HG03095 (cell line): ENCODE results near the gene SLC8A1.

Experiments used
- ATAC-seq: cut with Tn5 transposase; IDR thresholded peaks from one replicate; pipeline ENCODE4 v1.9.1; 2021; ENCODE audit warnings: moderate library complexity; ENCODE audit not compliant: unreplicated experiment

SLC8A1 gene

GRCh38 chr2:40451918-40452605 lies at the start of gene SLC8A1:
Gene SLC8A1, minus strand, starts transcription at chr2:40452090.
- no peak for ATAC-seq

- ATAC-seq: no peak
Observed at GRCh38 chr2:40499437-40499836, 47.5 kb upstream of the SLC8A1 start.

DNA sequence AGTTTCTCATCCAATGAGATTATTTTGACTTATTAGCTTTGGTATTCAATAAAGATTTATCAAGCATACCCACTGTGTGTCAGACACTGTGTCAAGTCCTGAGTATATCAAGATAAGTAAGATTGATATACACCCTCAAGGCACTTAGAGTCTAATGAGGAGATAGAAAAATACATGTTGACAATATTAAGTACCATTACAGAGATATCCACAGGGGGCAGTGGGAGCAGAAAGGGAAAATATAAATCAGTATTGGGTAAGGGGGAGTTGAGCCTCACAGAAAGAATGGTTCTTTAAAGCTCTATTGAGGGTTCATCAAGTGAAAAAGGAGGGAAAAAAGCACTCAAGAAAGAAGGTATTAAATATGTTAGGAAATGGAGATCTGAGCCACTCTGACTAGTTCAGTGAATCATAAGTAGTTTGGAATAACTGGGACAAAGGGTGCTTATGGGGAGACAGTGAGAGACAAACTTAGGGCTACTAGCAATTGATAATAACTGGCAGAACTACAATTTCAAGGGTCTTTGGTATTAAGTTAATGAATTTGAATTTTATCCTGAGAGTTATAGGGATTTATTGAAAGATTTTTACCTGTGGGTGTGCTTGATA lies 45.5 kb upstream of the SLC8A1 start:
- no peak for ATAC-seq

DNA sequence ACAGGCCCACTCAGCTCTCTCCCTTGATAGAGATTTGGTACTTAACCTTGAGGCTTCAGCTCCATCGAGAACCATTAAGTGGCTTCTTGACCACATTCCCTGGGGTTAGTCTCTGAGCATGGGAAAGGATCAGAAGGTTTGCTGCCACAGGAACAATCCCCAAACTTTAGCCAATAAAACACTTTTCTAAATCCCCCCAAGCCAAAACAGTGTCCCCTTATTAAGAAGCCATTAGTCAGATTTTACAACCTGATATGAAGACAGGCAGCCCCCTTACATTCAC lies 37.7 kb upstream of the SLC8A1 start:
- no peak for ATAC-seq

GRCh38 chr2:40488927-40489677 lies 37.2 kb upstream of the SLC8A1 start:
- ATAC-seq: no peak

- no peak for ATAC-seq
Observed at GRCh38 chr2:40488101-40488601, 36.3 kb upstream of the SLC8A1 start.

DNA sequence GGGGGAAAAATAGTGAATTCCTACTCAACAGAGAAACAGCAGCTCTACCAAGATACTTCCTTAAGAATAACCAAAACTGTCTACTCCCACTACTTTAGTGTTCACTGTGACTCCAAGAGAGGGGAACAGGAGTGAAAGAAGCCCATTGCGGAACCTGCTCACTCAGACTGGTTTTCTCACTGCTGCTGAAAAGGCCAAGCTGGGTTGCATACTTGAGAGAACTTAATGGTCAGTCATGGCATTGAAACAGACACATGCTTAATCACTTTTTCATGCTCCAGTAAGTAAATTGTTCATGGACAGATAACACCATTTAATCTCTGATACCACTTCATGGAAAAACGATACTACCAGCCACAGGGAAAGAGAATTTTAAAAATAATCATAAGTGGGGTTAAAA lies 35.7 kb upstream of the SLC8A1 start:
- ATAC-seq: no peak

DNA sequence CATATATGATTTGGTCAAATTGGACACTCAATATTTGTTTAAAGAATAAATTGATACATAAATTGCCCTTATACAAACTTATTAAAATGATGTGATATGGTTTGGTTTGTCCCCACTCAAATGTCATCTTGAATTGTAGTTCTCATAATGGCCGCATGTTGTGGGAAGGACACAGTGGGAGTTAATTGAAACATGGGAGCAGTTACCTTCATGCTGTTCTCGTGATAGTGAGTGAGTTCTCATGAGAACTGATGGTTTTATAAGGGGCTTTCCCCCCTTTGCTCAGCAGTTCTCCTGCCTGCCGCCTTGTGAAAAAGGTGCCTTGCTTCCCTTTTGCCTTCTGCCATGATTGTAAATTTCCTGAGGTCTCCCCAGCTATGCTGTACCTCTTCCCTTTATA lies 34.0 kb upstream of the SLC8A1 start:
- no peak for ATAC-seq

DNA sequence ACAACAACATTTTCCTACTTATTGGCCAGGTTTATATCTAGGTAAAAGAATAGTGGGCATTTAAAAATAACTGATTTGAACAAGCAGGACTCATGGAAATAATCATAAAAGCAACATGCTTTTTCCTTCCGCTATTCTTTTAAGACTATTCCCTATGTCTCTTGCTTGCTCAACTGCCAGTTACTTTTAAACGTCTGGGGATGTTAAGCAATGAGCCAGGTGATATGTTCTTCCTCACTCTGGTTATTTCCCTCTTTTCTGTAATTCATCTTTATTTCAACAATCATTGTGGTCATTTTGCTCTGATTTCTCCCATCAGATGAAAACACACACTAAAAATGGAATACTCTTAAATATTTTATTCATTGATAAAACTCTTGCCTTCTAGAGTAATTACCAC lies 33.4 kb upstream of the SLC8A1 start:
- ATAC-seq: no peak

GRCh38 chr2:40483549-40484243 lies 31.8 kb upstream of the SLC8A1 start:
- no peak for ATAC-seq

DNA sequence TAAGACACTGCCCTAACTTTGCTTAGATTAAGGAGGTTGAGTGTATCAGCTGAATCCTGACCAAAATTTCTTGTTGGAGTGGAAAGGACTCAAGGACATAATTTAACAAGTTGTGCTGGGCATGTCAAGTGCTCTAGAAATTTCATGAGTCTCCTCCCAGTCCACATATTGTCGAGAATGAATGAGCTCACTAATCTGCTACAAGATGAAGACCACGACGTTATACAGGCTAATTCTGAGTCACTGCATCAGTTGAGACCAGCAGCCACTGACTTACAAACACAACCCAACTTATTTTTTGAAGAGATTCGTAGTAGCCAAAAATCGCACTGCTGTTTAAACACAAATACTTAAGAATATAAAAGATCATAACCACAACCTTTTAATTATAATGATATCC lies 28.7 kb upstream of the SLC8A1 start:
- ATAC-seq: no peak

DNA sequence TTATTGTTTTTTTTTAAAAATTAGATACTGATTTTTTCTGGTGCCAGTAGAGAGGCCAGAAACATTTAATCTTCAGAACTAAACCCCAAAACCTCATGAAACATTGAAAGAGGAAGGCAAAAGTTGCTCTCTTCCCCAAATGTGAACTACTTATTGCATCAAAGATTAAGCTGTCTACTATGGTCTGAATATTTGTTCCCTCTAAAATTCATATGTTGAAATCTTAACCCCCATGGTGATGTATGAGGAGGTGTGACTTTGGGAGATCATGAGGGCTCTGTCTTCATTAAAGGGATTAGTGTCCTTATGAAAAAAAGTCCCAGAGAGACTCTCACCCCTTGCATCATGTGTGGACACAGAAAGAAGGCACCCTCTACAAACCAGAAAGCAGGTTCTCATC lies 28.2 kb upstream of the SLC8A1 start:
- ATAC-seq: no peak

DNA sequence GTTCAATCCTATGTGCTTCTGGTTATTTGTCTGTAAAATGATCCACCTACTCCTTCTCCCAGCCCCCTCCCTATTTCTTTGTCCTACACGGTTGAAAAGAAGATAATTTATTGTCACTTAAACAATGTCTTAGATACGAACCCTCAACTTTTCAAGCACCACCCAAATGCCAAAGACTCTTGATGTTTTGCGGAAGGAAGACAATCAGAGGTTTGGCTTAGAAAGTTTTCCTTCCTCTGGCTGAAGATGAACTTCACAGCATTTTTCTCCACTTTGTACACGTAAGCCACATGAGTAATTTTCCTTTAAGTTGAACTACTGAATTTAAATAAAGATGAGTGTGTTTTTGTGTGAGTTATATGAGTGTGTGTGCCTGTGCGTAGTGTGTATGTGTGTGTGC lies 25.5 kb upstream of the SLC8A1 start:
- ATAC-seq: no peak

GRCh38 chr2:40476436-40476835 lies 24.5 kb upstream of the SLC8A1 start:
- no peak for ATAC-seq

GRCh38 chr2:40474306-40474705 lies 22.4 kb upstream of the SLC8A1 start:
- no peak for ATAC-seq

DNA sequence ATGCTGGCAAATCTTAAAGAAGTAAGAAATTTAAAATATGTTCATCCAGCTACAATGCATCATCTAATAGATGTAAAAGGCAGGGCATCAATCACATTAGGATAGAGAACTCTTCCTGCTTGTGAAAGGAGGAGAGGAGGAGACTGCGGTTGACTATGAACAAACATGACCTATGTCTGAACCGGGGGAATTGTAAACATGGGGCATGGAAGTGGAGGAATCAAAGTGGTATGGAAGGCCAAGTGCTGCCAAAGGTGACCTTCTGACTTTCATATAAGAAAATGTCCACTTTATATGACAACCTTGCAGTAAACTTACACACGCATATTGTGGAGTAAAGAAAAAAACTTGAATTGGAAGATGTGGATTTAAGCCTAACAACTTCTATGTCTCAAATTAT lies 20.0 kb upstream of the SLC8A1 start:
- no peak for ATAC-seq

- ATAC-seq: no peak
Observed at GRCh38 chr2:40470822-40471813, 19.2 kb upstream of the SLC8A1 start.

GRCh38 chr2:40466935-40467572 lies 15.2 kb upstream of the SLC8A1 start:
- ATAC-seq: no peak

GRCh38 chr2:40466332-40466906 lies 14.5 kb upstream of the SLC8A1 start:
- ATAC-seq: no peak

DNA sequence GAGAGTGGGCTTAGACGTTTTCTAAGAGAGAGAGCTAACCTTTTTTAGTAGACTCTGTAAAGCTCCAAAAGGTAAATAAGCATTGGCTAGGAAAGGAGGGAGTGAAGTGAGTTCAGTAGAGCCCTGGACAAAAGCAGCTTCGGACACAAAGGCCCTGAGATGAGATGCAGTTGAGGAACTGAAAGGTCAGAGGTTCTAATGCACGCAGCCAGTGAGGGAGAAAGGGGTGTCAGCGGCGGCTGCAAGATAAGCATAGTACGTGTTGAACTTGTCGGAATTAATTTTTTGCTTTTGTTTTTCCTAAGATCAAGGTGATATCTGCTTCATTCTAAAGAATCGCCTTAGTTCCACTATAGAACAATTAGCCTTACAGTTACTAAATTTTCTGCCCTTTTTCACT lies 11.2 kb upstream of the SLC8A1 start:
- ATAC-seq: no peak
